Subcutaneous adipose tissue (tissue), 4 donors: ENCODE data around the gene GULP1. TPM values are rescaled to one million over a fixed set of nuclear protein-coding genes. Genes with fewer than 3 reads are reported as not detected.

Experiments
- CTCF ChIP-seq: fragments of 450-650 bp; IDR thresholded peaks from one replicate; pipeline ENCODE4 v1.5.1; 2016; ENCODE audit warnings: low read depth, mild to moderate bottlenecking, control low read depth, antibody characterized with exemption, moderate library complexity
- total RNA-seq, 4 donors: library from RNA; depleted of rRNA; stranded (reverse); fragments of >200 nt; gene quantifications; one replicate each; pipeline ENCODE4 v1.1.0, GENCODE V29; 2016

The GULP1 gene
- total RNA-seq, 4 donors from 2014 or later = 13.3 to 42.2 (median 30.3) TPM

GRCh38 chr2:188278388-188279092 lies 13.1 kb upstream of the GULP1 start:
- no peak for TF ChIP-seq CTCF

GRCh38 chr2:188279093-188279445 lies 12.6 kb upstream of the GULP1 start:
- TF ChIP-seq CTCF = no peak

- TF ChIP-seq CTCF = no peak
Observed at GRCh38 chr2:188280811-188281222, 10.9 kb upstream of the GULP1 start.

- TF ChIP-seq CTCF = no peak
Observed at GRCh38 chr2:188282907-188283306, 8.8 kb upstream of the GULP1 start.

- TF ChIP-seq CTCF = no peak
Observed at GRCh38 chr2:188285049-188285448, 6.6 kb upstream of the GULP1 start.

GRCh38 chr2:188285774-188286173 lies 5.9 kb upstream of the GULP1 start:
- TF ChIP-seq CTCF = no peak

- no peak for TF ChIP-seq CTCF
Observed at GRCh38 chr2:188291142-188291616, 495 bp upstream of the GULP1 start.
